ENCODE results near the gene KLC4.

Gene KLC4

DNA sequence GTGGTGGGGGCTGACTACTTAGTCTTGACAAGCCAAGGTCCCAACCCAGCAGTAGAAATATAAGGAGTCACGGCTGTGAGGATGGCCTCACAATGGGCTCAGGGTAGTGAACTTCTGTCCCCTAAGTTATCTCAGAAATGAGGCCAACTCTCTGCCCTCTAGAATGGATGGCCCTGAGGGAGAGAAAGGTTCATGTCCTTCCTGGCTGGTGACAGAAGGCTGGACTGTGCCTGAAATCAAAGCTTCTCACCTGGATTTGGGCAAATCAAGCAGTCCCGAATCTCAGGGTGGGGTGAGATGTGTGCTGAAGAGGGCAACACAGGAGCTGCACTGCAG is 25.3 kb upstream of the KLC4 start:
- TF ChIP-seq CREB1 (IDR thresholded peaks at IDR 0.05; ENCODE audit: low read depth) = no peak
- TF ChIP-seq USF1 (IDR thresholded peaks at IDR 0.05) = no peak
- TF ChIP-seq TAF1 (IDR thresholded peaks at IDR 0.05; ENCODE audit: low read depth) = no peak

DNA sequence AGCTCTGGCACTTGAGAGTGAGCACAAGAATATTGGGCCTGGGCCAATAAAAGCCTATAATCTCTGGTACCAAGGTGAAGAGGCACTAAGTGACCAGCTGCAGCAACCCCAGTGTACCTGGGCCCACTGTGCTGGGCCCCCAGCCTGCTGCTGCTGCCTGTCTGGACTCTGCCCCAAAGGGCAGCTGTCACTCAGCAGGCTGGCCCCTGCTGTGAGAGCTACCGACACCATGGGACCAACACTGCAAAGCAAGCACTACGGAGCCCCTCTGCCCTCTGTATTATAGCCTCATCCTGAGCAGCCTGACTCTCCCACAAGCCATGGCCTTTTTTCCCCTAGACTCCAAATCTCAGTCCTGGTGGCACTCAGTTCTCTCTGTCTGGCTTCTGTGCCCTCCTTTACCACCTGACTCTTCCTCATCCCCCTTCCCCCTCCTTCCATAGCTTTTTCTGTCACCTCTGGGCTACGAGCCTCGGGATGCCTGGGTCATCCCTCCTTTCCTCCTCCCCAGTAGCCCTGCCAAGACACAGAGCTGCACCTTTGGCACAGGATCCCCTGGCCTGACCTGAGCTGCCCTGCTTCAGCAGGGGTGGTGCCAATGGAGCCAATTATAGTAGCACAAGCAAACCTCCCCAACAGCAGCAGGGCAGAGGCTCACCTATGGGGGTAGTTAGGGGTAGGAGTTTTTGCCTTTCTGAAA is 23.8 kb upstream of the KLC4 start:
- TF ChIP-seq CEBPB (IDR thresholded peaks at IDR 0.05) = no peak
- no peak for TF ChIP-seq RAD21 (IDR thresholded peaks at IDR 0.05; ENCODE audit: low read depth)
- TF ChIP-seq REST (IDR thresholded peaks at IDR 0.05; ENCODE audit: low read depth) = no peak
- TF ChIP-seq USF1 (IDR thresholded peaks at IDR 0.05) = no peak
- TF ChIP-seq TEAD4 (IDR thresholded peaks at IDR 0.05) = no peak
- TF ChIP-seq ZBTB7A (IDR thresholded peaks at IDR 0.05; ENCODE audit: low read depth) = no peak
- no peak for TF ChIP-seq FOXM1 (IDR thresholded peaks at IDR 0.05; ENCODE audit: borderline replicate concordance, low read depth)
- no peak for TF ChIP-seq CREB1 (IDR thresholded peaks at IDR 0.05; ENCODE audit: low read depth)
- no peak for TF ChIP-seq TCF12 (IDR thresholded peaks at IDR 0.05; ENCODE audit: low read depth)
- TF ChIP-seq EP300 (IDR thresholded peaks at IDR 0.05; ENCODE audit: borderline replicate concordance) = no peak
- TF ChIP-seq NFIC (IDR thresholded peaks at IDR 0.05) = no peak
- TF ChIP-seq YY1 (IDR thresholded peaks at IDR 0.05; ENCODE audit: low read depth) = no peak
- TF ChIP-seq TAF1 (IDR thresholded peaks at IDR 0.05; ENCODE audit: low read depth) = no peak
- TF ChIP-seq, protein P1, sequence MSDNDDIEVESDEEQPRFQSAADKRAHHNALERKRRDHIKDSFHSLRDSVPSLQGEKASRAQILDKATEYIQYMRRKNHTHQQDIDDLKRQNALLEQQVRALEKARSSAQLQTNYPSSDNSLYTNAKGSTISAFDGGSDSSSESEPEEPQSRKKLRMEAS (IDR thresholded peaks at IDR 0.05) = no peak
- TF ChIP-seq EGR1 (IDR thresholded peaks at IDR 0.05) = no peak

GRCh38 chr6:43036712-43037111 is 22.7 kb upstream of the KLC4 start:
- no peak for TF ChIP-seq CREB1 (IDR thresholded peaks at IDR 0.05; ENCODE audit: low read depth)
- no peak for TF ChIP-seq FOXM1 (IDR thresholded peaks at IDR 0.05; ENCODE audit: borderline replicate concordance, low read depth)
- no peak for TF ChIP-seq NFIC (IDR thresholded peaks at IDR 0.05)
- TF ChIP-seq USF1 (IDR thresholded peaks at IDR 0.05) = no peak
- TF ChIP-seq TAF1 (IDR thresholded peaks at IDR 0.05; ENCODE audit: low read depth) = no peak
- TF ChIP-seq YY1 (IDR thresholded peaks at IDR 0.05; ENCODE audit: low read depth) = no peak
- no peak for TF ChIP-seq EGR1 (IDR thresholded peaks at IDR 0.05)
- TF ChIP-seq TEAD4 (IDR thresholded peaks at IDR 0.05) = no peak
- no peak for TF ChIP-seq ZBTB7A (IDR thresholded peaks at IDR 0.05; ENCODE audit: low read depth)

DNA sequence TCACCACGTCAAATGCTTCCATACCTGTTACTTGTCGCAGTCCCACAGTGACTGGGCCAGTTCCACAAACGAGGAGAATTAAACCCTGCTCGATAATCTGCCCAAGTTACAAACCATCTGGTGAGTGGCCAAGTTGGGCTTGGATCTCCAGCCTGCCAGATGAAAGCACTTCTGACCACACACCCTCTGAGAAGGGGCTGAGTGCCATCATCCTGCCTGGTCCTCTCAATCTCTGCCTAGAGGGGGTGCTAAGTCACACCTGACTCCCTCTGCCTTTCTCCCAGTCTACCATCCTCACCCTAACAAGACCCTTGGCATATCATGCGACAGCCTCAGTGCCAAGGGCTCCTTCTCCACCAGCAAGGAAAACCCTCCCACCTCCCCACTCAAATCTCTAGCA is 22.2 kb upstream of the KLC4 start:
- TF ChIP-seq NFIC (IDR thresholded peaks at IDR 0.05) = no peak
- no peak for TF ChIP-seq EP300 (IDR thresholded peaks at IDR 0.05; ENCODE audit: borderline replicate concordance)
- no peak for TF ChIP-seq ZBTB7A (IDR thresholded peaks at IDR 0.05; ENCODE audit: low read depth)
- TF ChIP-seq TEAD4 (IDR thresholded peaks at IDR 0.05) = no peak
- TF ChIP-seq CEBPB (IDR thresholded peaks at IDR 0.05) = no peak
- no peak for TF ChIP-seq TAF1 (IDR thresholded peaks at IDR 0.05; ENCODE audit: low read depth)
- TF ChIP-seq RAD21 (IDR thresholded peaks at IDR 0.05; ENCODE audit: low read depth) = no peak
- no peak for TF ChIP-seq EGR1 (IDR thresholded peaks at IDR 0.05)
- TF ChIP-seq YY1 (IDR thresholded peaks at IDR 0.05; ENCODE audit: low read depth) = no peak
- TF ChIP-seq, protein P1 (IDR thresholded peaks at IDR 0.05) = no peak
- no peak for TF ChIP-seq FOXM1 (IDR thresholded peaks at IDR 0.05; ENCODE audit: borderline replicate concordance, low read depth)
- no peak for TF ChIP-seq CREB1 (IDR thresholded peaks at IDR 0.05; ENCODE audit: low read depth)
- no peak for TF ChIP-seq TCF12 (IDR thresholded peaks at IDR 0.05; ENCODE audit: low read depth)

DNA sequence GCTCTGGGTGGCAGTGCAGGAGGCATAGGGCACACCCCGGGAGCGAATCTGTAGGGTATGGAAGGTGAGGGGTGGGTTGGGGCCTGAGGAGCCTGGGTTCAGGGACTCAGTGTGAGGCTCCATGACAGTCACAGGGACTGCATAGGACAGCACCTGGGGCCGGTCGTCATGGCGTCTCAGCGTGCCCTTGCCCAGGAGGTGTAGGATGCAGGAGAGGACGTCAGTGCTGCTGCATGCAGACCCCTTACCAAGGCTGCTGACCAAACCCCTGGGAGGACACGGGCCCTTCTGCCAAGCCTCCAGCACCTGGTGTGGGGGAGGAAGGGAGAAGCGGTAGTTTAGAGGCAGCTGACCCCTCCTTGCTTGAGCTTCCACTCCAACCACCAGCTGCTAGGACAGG is 21.7 kb upstream of the KLC4 start:
- TF ChIP-seq FOXM1 (IDR thresholded peaks at IDR 0.05; ENCODE audit: borderline replicate concordance, low read depth) (no peak), TEAD4 (IDR thresholded peaks at IDR 0.05) (no peak), EP300 (IDR thresholded peaks at IDR 0.05; ENCODE audit: borderline replicate concordance) (no peak), RAD21 (IDR thresholded peaks at IDR 0.05; ENCODE audit: low read depth) (no peak), CEBPB (IDR thresholded peaks at IDR 0.05) (no peak), YY1 (IDR thresholded peaks at IDR 0.05; ENCODE audit: low read depth) (no peak), USF1 (IDR thresholded peaks at IDR 0.05) (no peak), EGR1 (IDR thresholded peaks at IDR 0.05) (no peak), ZBTB7A (IDR thresholded peaks at IDR 0.05; ENCODE audit: low read depth) (no peak), NFIC (IDR thresholded peaks at IDR 0.05) (no peak), TCF12 (IDR thresholded peaks at IDR 0.05; ENCODE audit: low read depth) (no peak), CREB1 (IDR thresholded peaks at IDR 0.05; ENCODE audit: low read depth) (no peak), TAF1 (IDR thresholded peaks at IDR 0.05; ENCODE audit: low read depth) (no peak), REST (IDR thresholded peaks at IDR 0.05; ENCODE audit: low read depth) (no peak)
- TF ChIP-seq, protein P1 (IDR thresholded peaks at IDR 0.05) = no peak
